HepG2 (cell line): Measurements from ENCODE around the gene DLL4. TPM values are rescaled to one million over a fixed set of nuclear protein-coding genes. Genes with fewer than 3 reads are reported as not detected.

Experiments used
- ATF7-NPFF ChIP-seq: sonication (generic); formaldehyde crosslinking; IDR thresholded peaks from 2 replicates; pipeline ENCODE4 v1.8.1; 2023; ENCODE audit warnings: mild to moderate bottlenecking, low read depth, missing genetic modification reagents, moderate library complexity
- FOSL2 ChIP-seq: sonication (generic); formaldehyde crosslinking; IDR thresholded peaks from 2 replicates; pipeline ENCODE4 v1.4.0; 2020; ENCODE audit warnings: missing genetic modification reagents
- FOXA1 ChIP-seq, 2 experiments: fragments of 450-650 bp in 1 of 2; sonication (generic) in 1 of 2; formaldehyde crosslinking in 1 of 2; IDR thresholded peaks; 2 replicates each; pipeline versions ENCODE4 v1.4.0 to v1.6.1; 2016 to 2020; ENCODE audit warnings: missing genetic modification reagents in 1 of 2
- HOMEZ ChIP-seq: IDR thresholded peaks from 2 replicates; pipeline ENCODE4 v1.6.1; 2016; ENCODE audit warnings: low read depth
- REL ChIP-seq: sonication (generic); formaldehyde crosslinking; conservative IDR thresholded peaks from 2 replicates; pipeline ENCODE4 v1.8.0; 2022; ENCODE audit warnings: mild to moderate bottlenecking, missing genetic modification reagents, moderate library complexity
- RELA ChIP-seq: sonication (generic); formaldehyde crosslinking; IDR thresholded peaks from 2 replicates; pipeline ENCODE4 v1.4.0; 2020; ENCODE audit warnings: missing genetic modification reagents
- REXO4 ChIP-seq: sonication (generic); formaldehyde crosslinking; IDR thresholded peaks from 2 replicates; pipeline ENCODE4 v1.8.0; 2022; ENCODE audit warnings: missing genetic modification reagents, mild to moderate bottlenecking, borderline replicate concordance
- SIN3B ChIP-seq: fragments of 150-350 bp; IDR thresholded peaks from 2 replicates; pipeline ENCODE4 v1.6.1; 2014; ENCODE audit warnings: low read length
- SNAI1 ChIP-seq: sonication (generic); formaldehyde crosslinking; IDR thresholded peaks from 2 replicates; pipeline ENCODE4 v1.5.0; 2020; ENCODE audit warnings: mild to moderate bottlenecking, missing genetic modification reagents, borderline replicate concordance
- SRF ChIP-seq: IDR thresholded peaks from 2 replicates; pipeline ENCODE4 v1.6.1; 2011; ENCODE audit warnings: mild to moderate bottlenecking, low read depth, low read length, moderate library complexity
- THYN1 ChIP-seq: sonication (generic); formaldehyde crosslinking; IDR thresholded peaks from 2 replicates; pipeline ENCODE4 v1.8.1; 2023; ENCODE audit warnings: low read depth, mild to moderate bottlenecking, moderate library complexity, missing genetic modification reagents, borderline replicate concordance
- ZEB1 ChIP-seq: IDR thresholded peaks from 2 replicates; pipeline ENCODE4 v1.6.1; 2012; ENCODE audit warnings: mild to moderate bottlenecking, low read depth, inconsistent platforms; ENCODE audit not compliant: insufficient replicate concordance
- ZNF331 ChIP-seq: sonication (generic); formaldehyde crosslinking; IDR thresholded peaks from 2 replicates; pipeline ENCODE4 v1.4.0; 2020; ENCODE audit warnings: missing genetic modification reagents
- ZNF724P ChIP-seq: sonication (generic); formaldehyde crosslinking; IDR thresholded peaks from 2 replicates; pipeline ENCODE4 v1.8.0; 2022; ENCODE audit warnings: missing genetic modification reagents, borderline replicate concordance
- ZNF749 ChIP-seq: sonication (generic); formaldehyde crosslinking; IDR thresholded peaks from 2 replicates; pipeline ENCODE4 v1.8.0; 2022; ENCODE audit warnings: mild to moderate bottlenecking, missing genetic modification reagents, moderate library complexity, borderline replicate concordance
- ZNF776 ChIP-seq: sonication (generic); formaldehyde crosslinking; IDR thresholded peaks from 2 replicates; pipeline ENCODE4 v1.4.0; 2020; ENCODE audit warnings: mild to moderate bottlenecking, missing genetic modification reagents
- polyA plus RNA-seq, 8 experiments: library from polyadenylated mRNA; depleted of rRNA in 3 of 8; stranded (reverse) in 7 of 8; unstranded in 1 of 8; fragments of >200 nt; fragmentation: Illumina TruSeq in 4 of 8; extraction: Trizol in 4 of 8; gene quantifications; 2 replicates each; pipeline versions ENCODE4 v1.2.1 to v1.2.3, GENCODE V29; 2011 to 2016; ENCODE audit warnings: low read depth in 4 of 8, missing spikeins in 1 of 8, mixed read lengths in 1 of 8; ENCODE audit not compliant: insufficient read depth in 1 of 8
- total RNA-seq, 5 experiments: library from RNA; depleted of rRNA; stranded (reverse); fragments of >200 nt; fragmentation: Illumina TruSeq; extraction: Trizol; gene quantifications; 2 replicates each; pipeline ENCODE4 v1.2.3, GENCODE V29; 2016; ENCODE audit warnings: low read depth in 1 of 5
- TF ChIP-seq, protein P1 (sequence below): IDR thresholded peaks from 2 replicates; pipeline ENCODE4 v1.6.1; 2016; ENCODE audit warnings: mild to moderate bottlenecking, missing biosample characterization, missing genetic modification reagents
- TF ChIP-seq, protein P2 (sequence below): sonication (generic); formaldehyde crosslinking; IDR thresholded peaks from 2 replicates; pipeline ENCODE4 v1.8.1; 2022; ENCODE audit warnings: low read depth, mild to moderate bottlenecking, missing genetic modification reagents
- TF ChIP-seq, protein P3 (sequence below): IDR thresholded peaks from 2 replicates; pipeline ENCODE4 v1.6.1; 2016; ENCODE audit warnings: mild to moderate bottlenecking
- TF ChIP-seq, protein P4 (sequence below): sonication (generic); formaldehyde crosslinking; conservative IDR thresholded peaks from 2 replicates; pipeline ENCODE4 v1.4.0; 2020; ENCODE audit warnings: missing genetic modification reagents
- TF ChIP-seq, protein P5 (sequence below), 2 experiments: fragments of 450-650 bp in 1 of 2; sonication (generic) in 1 of 2; formaldehyde crosslinking; IDR thresholded peaks; 2 replicates each; pipeline versions ENCODE4 v1.5.0 to v1.8.0; 2020 to 2022; ENCODE audit warnings: mild to moderate bottlenecking in 1 of 2, missing genetic modification reagents in 1 of 2

The DLL4 gene
- total and polyA plus RNA-seq, 2 of the 13 experiments (the other 11 are each of a cell fraction or from before 2014, with no cell fraction given), result 0.20 to 0.25 TPM

GRCh38 chr15:40928821-40929659, at the start of gene DLL4 (continued):
- TF ChIP-seq, protein P1, sequence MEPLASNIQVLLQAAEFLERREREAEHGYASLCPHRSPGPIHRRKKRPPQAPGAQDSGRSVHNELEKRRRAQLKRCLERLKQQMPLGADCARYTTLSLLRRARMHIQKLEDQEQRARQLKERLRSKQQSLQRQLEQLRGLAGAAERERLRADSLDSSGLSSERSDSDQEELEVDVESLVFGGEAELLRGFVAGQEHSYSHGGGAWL (CRISPR knock-in tag), result no peak
- TF ChIP-seq REXO4 (CRISPR knock-in tag) (no peak), ZNF776 (CRISPR knock-in tag) (no peak), FOSL2 (no peak), THYN1 (CRISPR knock-in tag) (no peak), ZNF331 (CRISPR knock-in tag) (0 out of 2 replicates have a peak, but pooled peaks have one; percentile 18), ZNF749 (CRISPR knock-in tag) (no peak), ZNF724P (CRISPR knock-in tag) (peak; percentile 63; the same call in 1 of the 2 replicates), HOMEZ (CRISPR knock-in tag) (no peak), SIN3B (no peak), REL (CRISPR knock-in tag) (no peak), FOXA1 (IDR thresholded peaks at IDR 0.05) (no peak), FOXA1 (CRISPR knock-in tag; IDR thresholded peaks at IDR 0.05) (no peak), ZEB1 (no peak), ATF7-NPFF (CRISPR knock-in tag) (0 out of 2 replicates have a peak, but pooled peaks have one; percentile 44), RELA (CRISPR knock-in tag) (no peak), SRF (no peak), SNAI1 (CRISPR knock-in tag) (no peak)
- TF ChIP-seq, protein P2, sequence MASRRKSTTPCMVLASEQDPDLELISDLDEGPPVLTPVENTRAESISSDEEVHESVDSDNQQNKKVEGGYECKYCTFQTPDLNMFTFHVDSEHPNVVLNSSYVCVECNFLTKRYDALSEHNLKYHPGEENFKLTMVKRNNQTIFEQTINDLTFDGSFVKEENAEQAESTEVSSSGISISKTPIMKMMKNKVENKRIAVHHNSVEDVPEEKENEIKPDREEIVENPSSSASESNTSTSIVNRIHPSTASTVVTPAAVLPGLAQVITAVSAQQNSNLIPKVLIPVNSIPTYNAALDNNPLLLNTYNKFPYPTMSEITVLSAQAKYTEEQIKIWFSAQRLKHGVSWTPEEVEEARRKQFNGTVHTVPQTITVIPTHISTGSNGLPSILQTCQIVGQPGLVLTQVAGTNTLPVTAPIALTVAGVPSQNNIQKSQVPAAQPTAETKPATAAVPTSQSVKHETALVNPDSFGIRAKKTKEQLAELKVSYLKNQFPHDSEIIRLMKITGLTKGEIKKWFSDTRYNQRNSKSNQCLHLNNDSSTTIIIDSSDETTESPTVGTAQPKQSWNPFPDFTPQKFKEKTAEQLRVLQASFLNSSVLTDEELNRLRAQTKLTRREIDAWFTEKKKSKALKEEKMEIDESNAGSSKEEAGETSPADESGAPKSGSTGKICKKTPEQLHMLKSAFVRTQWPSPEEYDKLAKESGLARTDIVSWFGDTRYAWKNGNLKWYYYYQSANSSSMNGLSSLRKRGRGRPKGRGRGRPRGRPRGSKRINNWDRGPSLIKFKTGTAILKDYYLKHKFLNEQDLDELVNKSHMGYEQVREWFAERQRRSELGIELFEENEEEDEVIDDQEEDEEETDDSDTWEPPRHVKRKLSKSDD (CRISPR knock-in tag), result no peak
- TF ChIP-seq, protein P3, sequence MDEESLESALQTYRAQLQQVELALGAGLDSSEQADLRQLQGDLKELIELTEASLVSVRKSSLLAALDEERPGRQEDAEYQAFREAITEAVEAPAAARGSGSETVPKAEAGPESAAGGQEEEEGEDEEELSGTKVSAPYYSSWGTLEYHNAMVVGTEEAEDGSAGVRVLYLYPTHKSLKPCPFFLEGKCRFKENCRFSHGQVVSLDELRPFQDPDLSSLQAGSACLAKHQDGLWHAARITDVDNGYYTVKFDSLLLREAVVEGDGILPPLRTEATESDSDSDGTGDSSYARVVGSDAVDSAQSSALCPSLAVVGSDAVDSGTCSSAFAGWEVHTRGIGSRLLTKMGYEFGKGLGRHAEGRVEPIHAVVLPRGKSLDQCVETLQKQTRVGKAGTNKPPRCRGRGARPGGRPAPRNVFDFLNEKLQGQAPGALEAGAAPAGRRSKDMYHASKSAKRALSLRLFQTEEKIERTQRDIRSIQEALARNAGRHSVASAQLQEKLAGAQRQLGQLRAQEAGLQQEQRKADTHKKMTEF (CRISPR knock-in tag), result peak; percentile 51; the same call in 1 of the 2 replicates
- TF ChIP-seq, protein P4, sequence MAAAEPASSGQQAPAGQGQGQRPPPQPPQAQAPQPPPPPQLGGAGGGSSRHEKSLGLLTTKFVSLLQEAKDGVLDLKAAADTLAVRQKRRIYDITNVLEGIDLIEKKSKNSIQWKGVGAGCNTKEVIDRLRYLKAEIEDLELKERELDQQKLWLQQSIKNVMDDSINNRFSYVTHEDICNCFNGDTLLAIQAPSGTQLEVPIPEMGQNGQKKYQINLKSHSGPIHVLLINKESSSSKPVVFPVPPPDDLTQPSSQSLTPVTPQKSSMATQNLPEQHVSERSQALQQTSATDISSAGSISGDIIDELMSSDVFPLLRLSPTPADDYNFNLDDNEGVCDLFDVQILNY (CRISPR knock-in tag), result no peak
- TF ChIP-seq, protein P5, sequence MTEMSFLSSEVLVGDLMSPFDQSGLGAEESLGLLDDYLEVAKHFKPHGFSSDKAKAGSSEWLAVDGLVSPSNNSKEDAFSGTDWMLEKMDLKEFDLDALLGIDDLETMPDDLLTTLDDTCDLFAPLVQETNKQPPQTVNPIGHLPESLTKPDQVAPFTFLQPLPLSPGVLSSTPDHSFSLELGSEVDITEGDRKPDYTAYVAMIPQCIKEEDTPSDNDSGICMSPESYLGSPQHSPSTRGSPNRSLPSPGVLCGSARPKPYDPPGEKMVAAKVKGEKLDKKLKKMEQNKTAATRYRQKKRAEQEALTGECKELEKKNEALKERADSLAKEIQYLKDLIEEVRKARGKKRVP (CRISPR knock-in tag; IDR thresholded peaks at IDR 0.05), result no peak
